SK-N-SH (cell line): ENCODE results near the gene SPRR1A.

Source experiments
- CTCF ChIP-seq: fragments of 200-600 bp; sonication (generic); IDR thresholded peaks from 2 replicates; pipeline ENCODE4 v1.6.1; 2017; ENCODE audit warnings: antibody characterized with exemption, mild to moderate bottlenecking, moderate library complexity
- EP300 ChIP-seq, 2 experiments: IDR thresholded peaks; 2 replicates each; pipeline versions ENCODE4 v1.4.0 to v1.6.1; 2012; ENCODE audit warnings: borderline replicate concordance in 1 of 2, low read depth in 1 of 2, low read length in 1 of 2
- FOXM1 ChIP-seq: IDR thresholded peaks from 2 replicates; pipeline ENCODE4 v1.4.0; 2012; ENCODE audit warnings: low read depth, mild to moderate bottlenecking
- JUND ChIP-seq: IDR thresholded peaks from 2 replicates; pipeline ENCODE4 v1.4.0; 2012
- POLR2AphosphoS5 ChIP-seq: IDR thresholded peaks from 2 replicates; pipeline ENCODE4 v1.6.1; 2012; ENCODE audit warnings: low read depth, low read length
- SIN3A ChIP-seq: IDR thresholded peaks from 2 replicates; pipeline ENCODE4 v1.6.1; 2012; ENCODE audit warnings: low read depth, mild to moderate bottlenecking, low read length, moderate library complexity, borderline replicate concordance
- SMC3 ChIP-seq: IDR thresholded peaks from 2 replicates; pipeline ENCODE4 v1.6.1; 2012; ENCODE audit warnings: low read depth, low read length, improper control_type of control experiment
- TAF1 ChIP-seq: IDR thresholded peaks from 2 replicates; pipeline ENCODE4 v1.6.1; 2012; ENCODE audit warnings: low read depth, mild to moderate bottlenecking, low read length, moderate library complexity, borderline replicate concordance
- TCF12 ChIP-seq: IDR thresholded peaks from 2 replicates; pipeline ENCODE4 v1.4.0; 2012

- no peak for TF ChIP-seq SIN3A
- no peak for TF ChIP-seq CTCF
- TF ChIP-seq EP300 (IDR thresholded peaks at IDR 0.05; ENCODE audit: borderline replicate concordance in 1 of 2, low read depth in 1 of 2, low read length in 1 of 2): no peak
- no peak for TF ChIP-seq POLR2AphosphoS5
- TF ChIP-seq TCF12: no peak
- no peak for TF ChIP-seq JUND
- TF ChIP-seq FOXM1: no peak
- TF ChIP-seq TAF1: no peak
- TF ChIP-seq SMC3: no peak
Measured at GRCh38 chr1:152946248-152946647, 37.6 kb upstream of the SPRR1A start.
